ENCODE data around the gene SLC38A7.

The SLC38A7 gene

GRCh38 chr16:58655215-58655596 lies 29.4 kb downstream of the SLC38A7 start:
- TF ChIP-seq, protein P1, sequence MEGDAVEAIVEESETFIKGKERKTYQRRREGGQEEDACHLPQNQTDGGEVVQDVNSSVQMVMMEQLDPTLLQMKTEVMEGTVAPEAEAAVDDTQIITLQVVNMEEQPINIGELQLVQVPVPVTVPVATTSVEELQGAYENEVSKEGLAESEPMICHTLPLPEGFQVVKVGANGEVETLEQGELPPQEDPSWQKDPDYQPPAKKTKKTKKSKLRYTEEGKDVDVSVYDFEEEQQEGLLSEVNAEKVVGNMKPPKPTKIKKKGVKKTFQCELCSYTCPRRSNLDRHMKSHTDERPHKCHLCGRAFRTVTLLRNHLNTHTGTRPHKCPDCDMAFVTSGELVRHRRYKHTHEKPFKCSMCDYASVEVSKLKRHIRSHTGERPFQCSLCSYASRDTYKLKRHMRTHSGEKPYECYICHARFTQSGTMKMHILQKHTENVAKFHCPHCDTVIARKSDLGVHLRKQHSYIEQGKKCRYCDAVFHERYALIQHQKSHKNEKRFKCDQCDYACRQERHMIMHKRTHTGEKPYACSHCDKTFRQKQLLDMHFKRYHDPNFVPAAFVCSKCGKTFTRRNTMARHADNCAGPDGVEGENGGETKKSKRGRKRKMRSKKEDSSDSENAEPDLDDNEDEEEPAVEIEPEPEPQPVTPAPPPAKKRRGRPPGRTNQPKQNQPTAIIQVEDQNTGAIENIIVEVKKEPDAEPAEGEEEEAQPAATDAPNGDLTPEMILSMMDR (IDR thresholded peaks at IDR 0.05; ENCODE audit: low read depth, low read length) = no peak

GRCh38 chr16:58654560-58655214 lies 29.9 kb downstream of the SLC38A7 start:
- TF ChIP-seq, protein P1 (IDR thresholded peaks at IDR 0.05; ENCODE audit: low read depth, low read length) = no peak

More at GRCh38 chr16:58655215-58655596, 29.4 kb downstream of the SLC38A7 start:
- no peak for DNase-seq (ENCODE audit: extremely low read depth, low read depth)

DNA sequence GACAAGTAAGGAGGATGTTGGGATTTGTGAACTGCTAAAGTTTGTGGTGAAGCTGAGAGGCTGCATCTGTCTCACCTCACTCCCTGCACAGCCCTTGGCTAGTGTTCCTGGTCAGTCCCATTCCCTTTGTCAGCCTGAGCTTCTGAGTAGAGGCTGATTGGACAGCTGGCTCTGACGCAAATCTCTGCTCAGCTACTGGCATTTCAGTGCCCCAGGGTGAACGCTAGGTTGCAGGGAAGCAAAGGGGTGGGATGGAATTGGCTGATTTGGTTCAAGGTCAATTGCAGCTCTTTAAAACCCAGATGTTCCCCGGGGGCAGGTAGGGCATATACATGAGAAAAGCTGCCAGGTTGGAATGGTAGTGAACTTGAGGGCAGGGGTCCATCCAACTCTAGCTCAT lies 31.8 kb downstream of the SLC38A7 start:
- TF ChIP-seq, protein P1 (IDR thresholded peaks at IDR 0.05; ENCODE audit: low read depth, low read length) = no peak
- no peak for DNase-seq (ENCODE audit: extremely low read depth, low read depth)

More at GRCh38 chr16:58654560-58655214, 29.9 kb downstream of the SLC38A7 start:
- no peak for DNase-seq (ENCODE audit: extremely low read depth, low read depth)

- TF ChIP-seq, protein P1 (IDR thresholded peaks at IDR 0.05; ENCODE audit: low read depth, low read length) = no peak
- no peak for DNase-seq (ENCODE audit: extremely low read depth, low read depth)
Observed at GRCh38 chr16:58651965-58652348, 32.6 kb downstream of the SLC38A7 start.

DNA sequence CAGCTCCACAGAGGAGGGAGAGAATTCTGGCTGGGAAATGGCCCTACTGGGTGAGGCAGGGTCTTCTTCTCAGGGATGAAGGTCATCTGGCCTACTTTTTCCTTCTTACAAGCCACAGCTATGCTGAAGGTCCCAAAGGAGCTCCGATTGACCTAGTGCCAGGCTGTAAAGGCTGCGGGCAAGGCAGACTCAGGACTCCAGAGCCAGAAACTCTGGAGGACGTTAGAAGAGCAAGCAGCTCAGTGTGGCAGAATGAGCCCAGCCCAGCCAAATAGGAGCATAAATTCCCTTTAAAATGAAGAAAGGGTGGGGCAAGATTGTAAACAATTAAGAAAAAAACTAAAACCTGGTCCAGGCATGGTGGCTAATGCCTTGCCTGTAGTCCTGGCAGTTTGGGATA lies 34.9 kb downstream of the SLC38A7 start:
- TF ChIP-seq, protein P1 (IDR thresholded peaks at IDR 0.05; ENCODE audit: low read depth, low read length) = no peak
- no peak for DNase-seq (ENCODE audit: extremely low read depth, low read depth)

DNA sequence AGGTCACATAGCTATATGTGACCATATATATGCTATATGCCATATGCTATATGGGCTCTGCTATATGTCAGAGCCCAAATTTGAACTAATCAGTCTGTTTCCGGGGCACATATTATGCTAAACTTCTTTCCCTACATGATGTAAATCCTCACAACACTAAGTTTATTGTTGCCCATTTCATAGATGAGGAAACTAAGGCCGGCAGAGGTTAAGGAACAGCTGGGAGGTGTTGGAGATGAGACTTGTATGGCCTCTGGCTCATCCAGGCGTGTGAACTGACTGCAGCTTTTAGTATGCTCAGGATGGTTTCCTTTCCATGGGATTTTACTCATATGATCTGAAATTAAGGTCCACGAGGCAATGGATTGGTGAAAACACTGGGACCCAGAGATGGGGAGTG lies 37.5 kb downstream of the SLC38A7 start:
- no peak for DNase-seq (ENCODE audit: extremely low read depth, low read depth)
- TF ChIP-seq, protein P1 (IDR thresholded peaks at IDR 0.05; ENCODE audit: low read depth, low read length) = no peak

DNA sequence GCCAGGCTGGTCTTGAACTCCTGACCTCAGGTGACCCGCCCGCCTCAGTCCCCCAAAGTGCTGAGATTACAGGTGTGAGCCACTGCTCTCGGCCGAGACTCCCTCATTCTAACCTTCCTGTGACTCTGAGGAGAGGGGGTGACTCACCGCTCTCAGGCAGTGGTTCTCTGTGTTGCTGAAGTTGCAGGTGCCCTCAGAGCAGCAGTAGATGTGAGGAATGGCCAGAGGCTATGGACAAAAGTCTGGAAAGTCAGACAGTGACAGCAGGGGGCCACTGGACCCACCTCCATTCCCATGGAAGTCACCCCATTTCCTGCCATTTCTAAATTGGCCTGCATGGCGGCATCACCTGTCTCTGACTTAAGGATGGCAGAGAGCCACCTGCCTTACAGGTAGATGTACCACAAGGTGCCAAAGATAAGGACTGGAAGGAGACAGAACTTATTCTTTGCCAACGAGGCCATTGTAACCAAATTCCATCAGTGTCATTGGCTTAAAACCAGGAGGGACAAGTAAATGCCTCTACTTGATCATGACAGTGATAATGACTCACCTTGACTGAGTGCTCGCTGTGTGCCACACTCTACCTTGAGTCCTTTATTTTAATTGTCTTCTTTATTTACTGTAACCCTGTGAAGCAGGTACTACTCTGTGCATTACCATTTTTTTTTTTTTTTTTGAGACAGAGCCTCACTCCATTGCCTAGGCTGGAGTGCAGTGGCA lies 39.6 kb downstream of the SLC38A7 start:
- no peak for DNase-seq (ENCODE audit: extremely low read depth, low read depth)
- TF ChIP-seq, protein P1 (IDR thresholded peaks at IDR 0.05; ENCODE audit: low read depth, low read length) = no peak

Data from AG09319 (cell line).